Cardiac muscle cell (in vitro differentiated cells and primary cell): ENCODE data around the gene ACSL1. TPM values are rescaled to one million over a fixed set of nuclear protein-coding genes. Genes with fewer than 3 reads are reported as not detected.

Experiments used
- DNase-seq, 2 donors: peaks; one replicate each; pipeline versions ENCODE4 v3.0.0 to v3.0.0-alpha.2; 2010 to 2017; ENCODE audit warnings: low read depth in 1 of 2, low spot score in 1 of 2
- H3K27ac ChIP-seq: fragments of 200-600 bp; sonication (generic); 2 replicates; pipeline ENCODE4 v1.5.1; 2016
- H3K27me3 ChIP-seq: fragments of 200-600 bp; sonication (generic); 2 replicates; pipeline ENCODE4 v1.6.0; 2016; ENCODE audit warnings: control low read depth
- H3K36me3 ChIP-seq: fragments of 200-600 bp; sonication (generic); 2 replicates; pipeline ENCODE4 v1.5.1; 2016; ENCODE audit warnings: control low read depth
- H3K4me1 ChIP-seq: fragments of 200-600 bp; sonication (generic); 2 replicates; pipeline ENCODE4 v1.8.1; 2017; ENCODE audit warnings: low read depth, mild to moderate bottlenecking, mixed run types
- H3K4me3 ChIP-seq: fragments of 200-600 bp; sonication (generic); 2 replicates; pipeline ENCODE4 v1.5.1; 2016; ENCODE audit warnings: mild to moderate bottlenecking
- H3K9me3 ChIP-seq: fragments of 200-600 bp; sonication (generic); 2 replicates; pipeline ENCODE4 v1.5.1; 2017; ENCODE audit warnings: low read depth, mild to moderate bottlenecking, control low read depth
- polyA plus RNA-seq: library from polyadenylated mRNA; unstranded; fragments of >200 nt; fragmentation: Nextera tagmentation; extraction: Ambion mirVana; gene quantifications from 2 replicates; pipeline ENCODE4 v1.2.1, GENCODE V29; 2016
- total RNA-seq: library from RNA; depleted of rRNA; stranded (reverse); fragments of >200 nt; gene quantifications from 2 replicates; pipeline ENCODE4 v1.2.3, GENCODE V29; 2016
- TF ChIP-seq, protein P1 (sequence below): IDR thresholded peaks from 2 replicates; pipeline ENCODE4 v1.5.1; 2012; ENCODE audit warnings: low read depth, mild to moderate bottlenecking, low read length

ACSL1 gene
- total and polyA plus RNA-seq, 2 experiments from 2014 or later = 66.4 to 76.6 TPM

GRCh38 chr4:184861047-184861446, 35.3 kb upstream of the ACSL1 start:
- no peaks in the 10 kb centered on the region for H3K36me3 ChIP-seq
- H3K27ac ChIP-seq = no peak overlapping the region
- no peak overlapping the region for H3K4me3 ChIP-seq
- no peaks in the 10 kb centered on the region for H3K9me3 ChIP-seq
- DNase-seq = no peak
- H3K4me1 ChIP-seq = no peaks in the 10 kb centered on the region
- H3K27me3 ChIP-seq = no peaks in the 10 kb centered on the region
- TF ChIP-seq, protein P1, sequence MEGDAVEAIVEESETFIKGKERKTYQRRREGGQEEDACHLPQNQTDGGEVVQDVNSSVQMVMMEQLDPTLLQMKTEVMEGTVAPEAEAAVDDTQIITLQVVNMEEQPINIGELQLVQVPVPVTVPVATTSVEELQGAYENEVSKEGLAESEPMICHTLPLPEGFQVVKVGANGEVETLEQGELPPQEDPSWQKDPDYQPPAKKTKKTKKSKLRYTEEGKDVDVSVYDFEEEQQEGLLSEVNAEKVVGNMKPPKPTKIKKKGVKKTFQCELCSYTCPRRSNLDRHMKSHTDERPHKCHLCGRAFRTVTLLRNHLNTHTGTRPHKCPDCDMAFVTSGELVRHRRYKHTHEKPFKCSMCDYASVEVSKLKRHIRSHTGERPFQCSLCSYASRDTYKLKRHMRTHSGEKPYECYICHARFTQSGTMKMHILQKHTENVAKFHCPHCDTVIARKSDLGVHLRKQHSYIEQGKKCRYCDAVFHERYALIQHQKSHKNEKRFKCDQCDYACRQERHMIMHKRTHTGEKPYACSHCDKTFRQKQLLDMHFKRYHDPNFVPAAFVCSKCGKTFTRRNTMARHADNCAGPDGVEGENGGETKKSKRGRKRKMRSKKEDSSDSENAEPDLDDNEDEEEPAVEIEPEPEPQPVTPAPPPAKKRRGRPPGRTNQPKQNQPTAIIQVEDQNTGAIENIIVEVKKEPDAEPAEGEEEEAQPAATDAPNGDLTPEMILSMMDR = no peak

GRCh38 chr4:184860018-184860779, 34.4 kb upstream of the ACSL1 start:
- DNase-seq = no peak
- no peak overlapping the region for H3K4me3 ChIP-seq
- H3K36me3 ChIP-seq = no peaks in the 10 kb centered on the region
- no peak overlapping the region for H3K27ac ChIP-seq
- H3K27me3 ChIP-seq = no peaks in the 10 kb centered on the region
- TF ChIP-seq, protein P1 = no peak
- H3K9me3 ChIP-seq = no peaks in the 10 kb centered on the region
- H3K4me1 ChIP-seq = no peaks in the 10 kb centered on the region

- H3K36me3 ChIP-seq = no peaks in the 10 kb centered on the region
- no peaks in the 10 kb centered on the region for H3K9me3 ChIP-seq
- TF ChIP-seq, protein P1 = no peak
- no peak overlapping the region for H3K4me3 ChIP-seq
- DNase-seq = no peak
- H3K27me3 ChIP-seq = no peaks in the 10 kb centered on the region
- no peaks in the 10 kb centered on the region for H3K4me1 ChIP-seq
- H3K27ac ChIP-seq = no peak overlapping the region
Measured at GRCh38 chr4:184857441-184858121, 31.8 kb upstream of the ACSL1 start.

DNA sequence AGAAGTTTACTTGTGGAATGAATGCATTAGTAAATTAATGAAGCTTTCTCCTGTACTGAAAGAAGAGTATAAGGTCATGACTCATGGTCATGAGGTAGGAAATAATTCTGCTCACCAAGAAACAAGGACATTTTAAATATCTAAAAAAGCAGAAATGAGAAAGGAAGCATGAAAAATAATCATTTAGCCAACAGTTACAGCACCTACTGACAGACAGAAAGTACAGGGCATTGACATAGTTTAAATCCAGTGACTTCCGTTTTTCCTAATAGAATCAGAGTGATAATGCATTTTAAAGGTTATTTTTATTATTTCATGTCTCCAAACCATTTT, 30.5 kb upstream of the ACSL1 start:
- Histone ChIP-seq H3K36me3 (no peaks in the 10 kb centered on the region), H3K27me3 (no peaks in the 10 kb centered on the region), H3K4me1 (no peaks in the 10 kb centered on the region), H3K4me3 (no peak overlapping the region), H3K9me3 (no peaks in the 10 kb centered on the region), H3K27ac (no peak overlapping the region)
- no peak for DNase-seq
- TF ChIP-seq, protein P1 = no peak

DNA sequence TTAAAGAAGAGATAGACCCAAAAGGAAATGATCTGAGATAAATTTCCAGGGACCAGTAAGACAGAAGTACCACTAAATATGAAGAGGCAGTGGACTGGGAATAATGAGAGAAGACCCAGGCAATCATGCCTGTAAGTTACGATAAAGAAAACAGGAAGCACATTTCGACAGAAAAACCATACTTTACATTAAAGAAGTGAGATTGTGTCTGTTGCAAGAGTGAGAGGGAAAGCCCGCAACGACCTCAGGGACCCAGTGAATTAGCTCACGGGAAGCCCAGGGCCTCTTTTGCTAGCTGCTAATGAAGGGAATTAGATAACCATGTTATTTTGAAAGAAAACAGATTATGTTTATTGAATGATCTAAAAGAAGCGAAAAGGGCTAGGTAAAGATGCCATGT, 28.9 kb upstream of the ACSL1 start:
- Histone ChIP-seq H3K36me3 (no peaks in the 10 kb centered on the region), H3K27ac (no peak overlapping the region), H3K9me3 (no peaks in the 10 kb centered on the region), H3K4me1 (no peaks in the 10 kb centered on the region), H3K27me3 (peaks cover 3% of the 10 kb centered on the region), H3K4me3 (no peak overlapping the region)
- peak in 1 of 2 donors; percentile 42 for DNase-seq
- TF ChIP-seq, protein P1 = no peak
